Measurements from ENCODE around the gene RALA.

The RALA gene

DNA sequence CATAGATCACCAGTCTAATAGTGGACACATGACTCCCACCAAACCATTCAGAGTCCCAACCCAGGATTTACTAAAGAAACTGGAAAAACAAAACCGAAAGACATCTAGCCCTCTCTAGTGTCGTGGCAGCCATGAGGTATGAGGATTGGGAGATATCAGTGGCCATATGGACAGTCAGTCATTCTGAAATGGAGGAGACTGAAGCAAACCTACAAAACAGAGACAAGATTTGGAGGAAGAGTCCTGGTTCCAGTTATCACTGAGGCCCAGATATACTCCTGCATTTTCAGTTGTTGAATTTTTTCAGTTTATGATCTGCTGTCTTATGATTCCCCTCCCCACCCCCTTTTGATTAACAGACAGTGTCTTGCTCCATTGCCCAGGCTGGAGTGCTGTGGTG is 9.1 kb upstream of the RALA start:
- DNase-seq = no peak

- DNase-seq = no peak
Observed at GRCh38 chr7:39615350-39615975, 7.9 kb upstream of the RALA start.

DNA sequence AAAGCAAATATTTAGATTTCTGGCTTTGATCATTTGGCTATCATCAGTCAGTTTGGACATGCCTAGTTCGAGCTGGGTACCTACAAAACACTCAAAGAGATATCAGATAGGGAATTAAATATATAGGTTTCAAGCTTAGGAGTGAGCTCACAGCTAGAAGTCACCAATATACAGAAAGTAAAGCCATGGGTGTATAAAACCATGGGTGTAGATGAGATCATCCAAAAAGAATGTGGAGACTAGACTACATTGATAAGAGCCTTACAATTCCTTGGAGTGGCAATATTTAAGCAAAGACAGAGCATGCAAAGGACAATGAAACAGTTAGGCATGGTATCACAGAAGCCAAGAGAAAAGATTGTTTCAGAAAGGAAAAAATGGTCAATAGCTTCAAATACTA is 7.2 kb upstream of the RALA start:
- DNase-seq = no peak

DNA sequence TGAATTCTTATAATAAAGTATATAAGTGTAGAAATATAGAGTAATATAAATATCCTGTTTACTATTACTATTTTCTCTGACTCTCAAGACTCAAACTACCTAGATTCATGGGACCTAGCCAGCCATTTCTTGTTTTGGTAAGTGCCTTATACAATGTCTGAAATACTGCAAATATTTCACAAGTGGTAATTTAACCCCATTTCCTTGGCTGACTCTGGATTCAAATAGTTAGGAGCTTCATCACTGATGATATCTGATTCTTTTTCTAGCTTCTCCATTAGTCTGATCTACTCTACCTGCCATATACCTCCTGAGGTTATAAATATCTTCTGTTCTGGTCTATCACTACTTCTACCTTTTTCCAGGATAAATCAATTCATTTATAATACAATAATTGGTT is 6.4 kb upstream of the RALA start:
- DNase-seq = no peak

- DNase-seq = no peak
Observed at GRCh38 chr7:39618868-39619267, 4.5 kb upstream of the RALA start.

GRCh38 chr7:39620486-39620885 is 2.9 kb upstream of the RALA start:
- DNase-seq = no peak

DNA sequence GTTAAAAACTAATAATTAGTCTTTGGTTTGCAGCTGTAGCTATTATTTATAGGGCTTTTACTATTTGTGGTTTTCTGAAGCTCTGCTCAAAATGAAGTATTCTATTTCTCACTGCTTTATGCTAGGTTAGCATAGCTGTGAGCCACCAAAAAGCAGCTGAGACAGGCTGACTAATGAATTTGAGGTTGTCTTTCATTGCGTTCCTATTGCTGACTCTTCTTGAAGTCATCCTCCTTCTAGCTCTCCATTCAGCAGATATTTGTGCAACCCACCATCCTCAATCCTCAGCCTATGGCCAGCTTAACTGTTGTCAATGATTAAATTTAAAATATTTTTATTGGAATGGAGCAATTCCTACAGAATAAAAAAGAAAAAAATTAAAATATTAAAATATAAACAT is 2.1 kb upstream of the RALA start:
- no peak for DNase-seq

- no peak for DNase-seq
Observed at GRCh38 chr7:39621784-39622411, 1.5 kb upstream of the RALA start.

DNA sequence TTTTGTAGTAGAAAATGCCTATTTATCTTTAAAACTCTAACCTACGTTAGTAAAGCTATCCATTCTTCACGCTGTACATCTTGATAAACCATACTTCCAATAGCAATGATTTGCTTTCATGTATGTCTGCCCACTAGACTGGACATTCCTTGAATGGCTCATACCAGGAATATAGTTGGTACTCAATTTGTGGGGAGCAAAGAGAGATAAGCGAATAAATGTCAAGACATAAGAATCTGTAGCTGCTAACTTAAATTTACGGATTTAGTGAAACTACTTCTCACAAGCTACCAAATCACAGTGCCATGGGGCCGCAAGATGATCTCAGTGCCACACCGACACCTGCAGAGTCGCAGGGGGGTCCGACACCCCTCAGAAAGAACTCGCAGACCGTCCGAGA is 763 bp upstream of the RALA start:
- no peak for DNase-seq

GRCh38 chr7:39623732-39624441 is 515 bp downstream of the RALA start:
- DNase-seq = peak in 1 of 2 experiments; percentile 36

DNA sequence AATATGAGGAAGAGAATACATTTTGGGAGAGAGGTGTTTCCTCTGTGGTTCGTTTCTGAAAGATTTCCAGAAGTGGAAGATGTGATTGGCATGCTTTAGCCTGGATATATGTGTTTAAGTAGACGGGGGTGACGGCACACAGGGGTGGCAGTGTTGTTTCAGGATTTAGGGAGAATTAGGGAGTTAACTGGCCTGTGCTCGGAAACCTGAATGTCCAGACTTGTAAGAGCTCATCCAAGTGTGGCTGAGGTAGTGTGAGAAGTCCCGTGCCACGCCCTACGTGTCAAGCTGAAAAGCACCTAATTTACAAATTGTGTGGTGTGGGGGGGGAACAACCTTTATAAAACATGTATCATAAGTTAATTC is 1.1 kb downstream of the RALA start:
- DNase-seq = peak in 1 of 2 experiments; percentile 26

DNA sequence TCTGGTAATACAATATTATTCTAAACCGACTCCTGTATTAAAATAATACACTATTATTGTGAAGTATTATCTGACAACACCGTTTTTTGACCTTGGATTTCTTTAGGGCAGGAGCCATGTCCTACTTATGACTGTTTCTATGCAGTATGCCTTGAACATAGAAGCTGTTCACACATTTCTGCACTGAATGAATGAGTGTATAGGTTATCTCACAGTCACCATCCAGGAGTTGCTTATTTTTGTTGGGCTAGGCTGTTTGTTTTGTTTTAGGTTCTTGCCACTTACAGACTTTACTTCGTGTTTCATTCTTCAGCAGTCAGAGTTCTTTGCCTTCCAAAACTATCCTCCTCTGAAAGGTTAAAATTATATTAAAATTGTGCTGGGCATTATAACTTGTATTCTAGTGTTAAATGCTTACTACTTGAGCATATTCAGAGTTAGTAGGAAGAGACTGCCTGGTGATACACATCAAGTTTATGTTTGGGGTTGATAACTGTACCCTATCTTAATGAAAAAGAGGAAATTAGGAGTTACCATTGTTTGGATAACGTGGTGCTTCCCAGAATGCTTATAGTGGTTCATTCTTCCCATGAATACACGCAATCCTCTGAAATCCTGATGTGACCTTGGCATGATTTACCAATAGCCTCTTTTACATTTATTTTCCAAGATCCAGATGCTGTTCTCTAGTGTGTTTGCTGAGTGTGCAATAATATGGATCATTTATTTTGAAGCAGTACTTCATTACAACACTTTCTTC is 1.7 kb downstream of the RALA start:
- DNase-seq = no peak

GRCh38 chr7:39631736-39632308 is 8.4 kb downstream of the RALA start:
- DNase-seq = no peak

GRCh38 chr7:39633563-39634477 is 10.4 kb downstream of the RALA start:
- DNase-seq = no peak

DNA sequence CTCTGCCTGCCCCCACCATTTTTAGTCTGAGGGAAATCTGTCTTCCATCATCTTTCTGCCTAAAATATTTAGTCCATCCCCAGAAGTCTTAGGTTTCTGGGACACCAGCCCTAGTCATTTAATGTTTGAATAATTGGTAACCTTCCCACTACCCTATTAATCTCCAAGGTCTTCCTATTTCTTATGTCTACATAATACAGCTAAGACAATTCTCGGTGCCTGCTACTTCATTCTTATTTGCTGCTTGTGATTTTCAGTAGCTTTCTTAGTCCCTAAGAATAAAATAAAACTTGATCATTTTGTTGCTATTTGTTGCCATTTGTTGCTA is 11.1 kb downstream of the RALA start:
- DNase-seq = no peak

- DNase-seq = no peak
Observed at GRCh38 chr7:39637400-39637799, 14.0 kb downstream of the RALA start.

DNA sequence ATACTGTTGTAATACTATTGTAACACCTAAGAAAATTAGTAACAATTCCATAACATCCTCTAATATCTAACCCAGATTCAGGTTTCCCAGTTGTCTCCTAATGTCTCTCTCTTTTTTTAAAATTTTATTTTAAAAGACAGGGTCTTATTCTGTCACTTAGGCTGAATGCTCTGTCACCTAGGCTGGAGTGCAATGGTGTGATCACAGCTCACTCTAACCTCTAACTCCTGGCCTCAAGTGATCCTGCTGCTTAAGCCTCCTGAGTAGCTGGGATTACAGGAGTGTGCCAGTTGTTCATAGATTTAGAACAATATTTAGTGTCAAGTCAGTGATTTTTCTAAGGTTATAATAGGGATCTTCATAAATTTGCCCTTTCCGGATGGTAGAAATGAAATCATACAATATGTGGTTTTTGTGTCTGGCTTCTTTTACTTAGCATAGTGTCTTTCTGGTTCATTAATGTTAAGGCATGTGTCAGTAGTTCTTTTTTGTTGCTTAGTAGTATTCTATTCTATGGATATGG is 14.7 kb downstream of the RALA start:
- DNase-seq = no peak

- DNase-seq = no peak
Observed at GRCh38 chr7:39642896-39643295, 19.5 kb downstream of the RALA start.

DNA sequence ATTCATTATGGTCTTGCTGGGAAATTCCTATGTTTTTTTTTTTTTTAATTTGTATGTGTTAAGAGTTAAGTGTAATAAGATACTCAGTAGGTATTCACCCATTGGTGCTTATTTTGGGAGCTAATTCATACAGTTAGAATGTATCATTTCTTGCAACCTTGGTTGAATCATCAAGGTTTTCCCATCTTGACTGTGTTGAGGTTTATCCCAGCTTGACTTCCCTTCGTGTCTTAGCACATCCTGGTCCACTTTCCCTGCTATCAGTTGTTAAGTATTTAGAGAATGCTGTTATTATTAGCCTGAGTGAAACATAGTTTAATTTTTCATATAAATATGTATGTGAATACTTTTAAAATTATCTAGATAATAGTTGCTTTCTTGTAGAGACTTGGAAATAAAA is 20.8 kb downstream of the RALA start:
- no peak for DNase-seq

GRCh38 chr7:39645482-39646407 is 22.4 kb downstream of the RALA start:
- no peak for DNase-seq

GRCh38 chr7:39647816-39648215 is 24.4 kb downstream of the RALA start:
- no peak for DNase-seq

Data from activated CD4-positive, alpha-beta T cell treated with anti-CD3 and anti-CD28 coated beads, Interleukin-2, amount 50 U/mL, for 48 hours (primary cell).